Mucosa of rectum (tissue), 2 donors: ENCODE measurements around the gene SCGB1D1.

Experiments used
- H3K27ac ChIP-seq, 2 donors: one replicate each; pipeline ENCODE4 v1.7.0; 2013; ENCODE audit warnings: inconsistent platforms in 2 of 2, low read depth in 2 of 2, low read length in 2 of 2
- H3K27me3 ChIP-seq, 2 donors: one replicate each; pipeline ENCODE4 v1.7.0; 2013; ENCODE audit warnings: low read length in 2 of 2; ENCODE audit not compliant: control insufficient read depth in 2 of 2, insufficient read depth in 2 of 2
- H3K36me3 ChIP-seq, 2 donors: one replicate each; pipeline ENCODE4 v1.7.0; 2013; ENCODE audit warnings: low read length in 2 of 2; ENCODE audit not compliant: control insufficient read depth in 2 of 2, insufficient read depth in 2 of 2
- H3K4me1 ChIP-seq, 2 donors: one replicate each; pipeline ENCODE4 v1.7.0; 2013; ENCODE audit warnings: low read length in 2 of 2, mild to moderate bottlenecking in 1 of 2; ENCODE audit not compliant: control insufficient read depth in 2 of 2, insufficient read depth in 2 of 2
- H3K4me3 ChIP-seq, 2 donors: one replicate each; pipeline ENCODE4 v1.7.0; 2013; ENCODE audit warnings: low read length in 2 of 2
- H3K9ac ChIP-seq, 2 donors: one replicate each; pipeline ENCODE4 v1.7.0; 2013; ENCODE audit warnings: low read length in 2 of 2, low read depth in 1 of 2, mild to moderate bottlenecking in 1 of 2
- H3K9me3 ChIP-seq, 2 donors: one replicate each; pipeline ENCODE4 v1.7.0; 2013; ENCODE audit warnings: low read length in 2 of 2; ENCODE audit not compliant: control insufficient read depth in 2 of 2
- donor health status: healthy.
- donor health status: Normal muscosa, but diverticular disease.

SCGB1D1 gene

GRCh38 chr11:62166371-62166770, 23.6 kb upstream of the SCGB1D1 start:
- Histone ChIP-seq H3K36me3 (no peaks in the 10 kb centered on the region), H3K4me3 (no peak overlapping the region), H3K4me1 (no peaks in the 10 kb centered on the region)

DNA sequence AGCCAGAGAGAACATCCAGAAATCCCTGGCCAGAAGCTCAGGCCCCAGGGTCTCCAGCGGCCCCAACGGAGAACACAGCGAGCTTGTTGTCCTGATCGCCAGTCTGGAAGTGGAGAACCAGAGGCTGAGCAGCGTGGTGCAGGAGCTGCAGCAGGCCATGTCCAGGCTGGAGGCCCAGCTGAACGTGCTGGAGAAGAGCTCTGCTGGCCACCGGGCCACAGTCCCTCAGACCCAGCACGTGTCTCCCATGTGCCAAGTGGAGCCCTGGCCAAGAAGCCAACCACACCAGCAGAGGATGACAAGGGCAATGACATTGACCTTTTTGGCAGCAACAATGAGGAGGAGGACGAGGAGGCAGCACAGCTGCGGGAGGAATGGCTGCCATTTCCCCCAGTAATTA, 20.6 kb upstream of the SCGB1D1 start:
- no peak overlapping the region for H3K4me3 ChIP-seq
- H3K9me3 ChIP-seq: no peaks in the 10 kb centered on the region
- no peak overlapping the region for H3K27ac ChIP-seq
- H3K9ac ChIP-seq: no peak overlapping the region
- no peaks in the 10 kb centered on the region for H3K4me1 ChIP-seq
- H3K36me3 ChIP-seq: no peaks in the 10 kb centered on the region
- peaks cover 15 to 17% of the 10 kb centered on the region in 2 donors for H3K27me3 ChIP-seq

More at GRCh38 chr11:62166371-62166770, 23.6 kb upstream of the SCGB1D1 start:
- Histone ChIP-seq H3K27me3 (peaks cover 4 to 11% of the 10 kb centered on the region in 2 donors), H3K9ac (no peak overlapping the region), H3K9me3 (no peaks in the 10 kb centered on the region), H3K27ac (no peak overlapping the region)

GRCh38 chr11:62169935-62170334, 20.1 kb upstream of the SCGB1D1 start:
- H3K4me3 ChIP-seq: no peak overlapping the region
- H3K4me1 ChIP-seq: no peaks in the 10 kb centered on the region
- H3K36me3 ChIP-seq: no peaks in the 10 kb centered on the region
- no peak overlapping the region for H3K27ac ChIP-seq
- no peaks in the 10 kb centered on the region for H3K9me3 ChIP-seq
- H3K27me3 ChIP-seq: peaks cover 15 to 17% of the 10 kb centered on the region in 2 donors
- H3K9ac ChIP-seq: no peak overlapping the region

- Histone ChIP-seq H3K36me3 (no peaks in the 10 kb centered on the region), H3K4me3 (no peak overlapping the region), H3K27me3 (peaks cover 14 to 19% of the 10 kb centered on the region in 2 donors), H3K27ac (no peak overlapping the region), H3K4me1 (no peaks in the 10 kb centered on the region), H3K9ac (no peak overlapping the region), H3K9me3 (no peaks in the 10 kb centered on the region)
These were observed 18.7 kb upstream of the SCGB1D1 start for GRCh38 chr11:62171261-62171723.

DNA sequence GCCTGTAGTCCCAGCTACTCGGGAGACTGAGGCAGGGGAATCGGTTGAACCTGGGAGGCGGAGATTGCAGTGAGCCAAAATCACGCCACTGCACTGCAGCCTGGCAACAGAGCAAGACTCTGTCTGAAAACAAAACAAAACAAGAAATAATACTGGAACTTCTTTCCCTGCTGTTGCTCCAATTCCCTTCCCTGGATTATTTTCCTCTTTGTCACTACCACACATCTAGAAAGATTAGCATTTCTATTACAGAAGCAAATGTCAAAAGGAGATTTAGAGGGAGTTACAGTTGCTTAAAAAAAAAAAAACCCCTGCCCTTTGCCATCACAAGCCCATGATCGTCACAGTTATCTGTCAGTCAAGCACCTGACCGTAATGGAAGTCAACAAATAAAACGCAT, 17.7 kb upstream of the SCGB1D1 start:
- Histone ChIP-seq H3K9ac (no peak overlapping the region), H3K9me3 (no peaks in the 10 kb centered on the region), H3K27ac (no peak overlapping the region), H3K4me1 (no peaks in the 10 kb centered on the region), H3K36me3 (no peaks in the 10 kb centered on the region), H3K27me3 (peaks cover 14 to 20% of the 10 kb centered on the region in 2 donors), H3K4me3 (no peak overlapping the region)

DNA sequence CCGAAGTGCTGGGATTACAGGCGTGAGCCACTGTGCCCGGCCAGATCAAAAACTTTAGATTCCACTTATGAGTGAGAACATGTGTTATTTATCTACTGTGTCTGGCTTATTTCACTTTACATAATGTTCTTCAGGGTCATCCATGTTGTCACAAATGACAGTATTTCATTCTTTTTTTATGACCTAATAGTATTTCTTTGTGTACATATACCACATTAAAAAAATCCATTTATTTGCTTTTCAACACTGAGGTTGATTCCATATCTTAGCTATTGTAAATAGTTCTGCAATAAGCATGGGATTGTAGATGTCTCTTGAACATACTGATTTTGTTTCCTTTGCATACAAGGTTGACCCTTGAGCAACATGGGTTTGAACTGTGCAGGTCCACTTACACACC, 13.2 kb upstream of the SCGB1D1 start:
- no peaks in the 10 kb centered on the region for H3K36me3 ChIP-seq
- no peak overlapping the region for H3K9ac ChIP-seq
- no peaks in the 10 kb centered on the region for H3K9me3 ChIP-seq
- H3K27me3 ChIP-seq: peaks cover 10 to 15% of the 10 kb centered on the region in 2 donors
- H3K4me1 ChIP-seq: no peaks in the 10 kb centered on the region
- H3K27ac ChIP-seq: no peak overlapping the region
- no peak overlapping the region for H3K4me3 ChIP-seq

- Histone ChIP-seq H3K27ac (no peak overlapping the region), H3K36me3 (no peaks in the 10 kb centered on the region), H3K4me3 (no peak overlapping the region), H3K27me3 (peaks cover 0 to 11% of the 10 kb centered on the region in 2 donors), H3K4me1 (peaks cover 0 to 3% of the 10 kb centered on the region in 2 donors), H3K9ac (no peak overlapping the region), H3K9me3 (peaks cover 0 to 3% of the 10 kb centered on the region in 2 donors)
These were observed 10.0 kb upstream of the SCGB1D1 start for GRCh38 chr11:62179995-62180394.

- Histone ChIP-seq H3K27ac (no peak overlapping the region), H3K36me3 (no peaks in the 10 kb centered on the region), H3K9ac (no peak overlapping the region), H3K27me3 (peaks cover 0 to 7% of the 10 kb centered on the region in 2 donors), H3K4me1 (peaks cover 0 to 3% of the 10 kb centered on the region in 2 donors), H3K9me3 (peaks cover 0 to 3% of the 10 kb centered on the region in 2 donors), H3K4me3 (no peak overlapping the region)
These were observed 8.9 kb upstream of the SCGB1D1 start for GRCh38 chr11:62181097-62181496.

GRCh38 chr11:62182147-62182891, 7.7 kb upstream of the SCGB1D1 start:
- no peaks in the 10 kb centered on the region for H3K36me3 ChIP-seq
- H3K27me3 ChIP-seq: peaks cover 0 to 5% of the 10 kb centered on the region in 2 donors
- H3K9me3 ChIP-seq: peaks cover 0 to 3% of the 10 kb centered on the region in 2 donors
- H3K27ac ChIP-seq: no peak overlapping the region
- no peak overlapping the region for H3K9ac ChIP-seq
- no peak overlapping the region for H3K4me3 ChIP-seq
- H3K4me1 ChIP-seq: peaks cover 0 to 3% of the 10 kb centered on the region in 2 donors

DNA sequence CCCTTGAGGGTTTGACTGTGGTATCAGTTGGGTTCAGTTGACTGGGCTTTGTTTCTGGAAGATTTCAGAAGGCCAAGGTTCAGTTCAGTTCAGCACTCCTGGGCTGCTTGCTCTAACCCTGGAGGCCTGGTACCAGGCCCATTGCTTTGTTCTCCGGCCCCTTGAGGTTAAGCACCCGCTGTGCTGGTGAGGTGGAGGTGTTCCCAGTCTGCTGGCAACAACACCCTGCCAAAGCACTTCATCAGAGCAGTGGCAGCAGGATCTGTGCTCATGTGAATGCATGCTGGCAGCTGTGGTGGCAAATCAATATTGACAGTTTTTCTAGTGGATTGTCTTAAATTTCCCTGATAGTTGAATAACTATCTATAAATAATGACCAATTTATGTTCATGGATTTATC, 3.8 kb upstream of the SCGB1D1 start:
- no peak overlapping the region for H3K27ac ChIP-seq
- no peak overlapping the region for H3K4me3 ChIP-seq
- H3K27me3 ChIP-seq: peaks cover 0 to 13% of the 10 kb centered on the region in 2 donors

More for the DNA sequence above, 3.8 kb upstream of the SCGB1D1 start:
- H3K4me1 ChIP-seq: peaks cover 0 to 3% of the 10 kb centered on the region in 2 donors
- H3K36me3 ChIP-seq: no peaks in the 10 kb centered on the region
- no peak overlapping the region for H3K9ac ChIP-seq
- peaks cover 0 to 3% of the 10 kb centered on the region in 2 donors for H3K9me3 ChIP-seq
